Activated T-helper 2 cell treated with anti-CD3 and anti-CD28 coated beads, Interferon-gamma antibody, Interleukin-2, Interleukin-4, amounts not matched to agents 10 μg/mL and 5 μg/mL and 100 μg/mL, durations not matched to agents 14 hours and 24 hours and 36 hours (primary cell): ENCODE measurements around the gene NR6A1. TPM values are rescaled to one million over a fixed set of nuclear protein-coding genes. Genes with fewer than 3 reads are reported as not detected.

Source experiments
- DNase-seq: peaks from one replicate; pipeline ENCODE4 v3.0.0; 2021; ENCODE audit warnings: low spot score
- H3K27ac Mint-ChIP-seq: one replicate; pipeline ENCODE4 v1.8.0; 2021; ENCODE audit warnings: mixed read lengths
- H3K27me3 Mint-ChIP-seq: one replicate; pipeline ENCODE4 v1.8.0; 2021; ENCODE audit warnings: low read depth, mixed read lengths
- H3K36me3 Mint-ChIP-seq: one replicate; pipeline ENCODE4 v1.8.0; 2021; ENCODE audit warnings: low read depth, mixed read lengths
- H3K4me1 Mint-ChIP-seq: one replicate; pipeline ENCODE4 v1.8.0; 2021; ENCODE audit warnings: low read depth, mixed read lengths
- H3K4me3 Mint-ChIP-seq: one replicate; pipeline ENCODE4 v1.8.0; 2021; ENCODE audit warnings: low read depth, mild to moderate bottlenecking, moderate library complexity, mixed read lengths
- H3K9me3 Mint-ChIP-seq: one replicate; pipeline ENCODE4 v1.8.0; 2021; ENCODE audit warnings: mixed read lengths
- intact Hi-C: fragments of 100-400 bp; cut with micrococcal nuclease; formaldehyde crosslinking; loops from one replicate; pipeline ENCODE4 v1.15.1; 2023
- total RNA-seq: library from RNA; stranded (reverse); gene quantifications from 2 replicates; pipeline ENCODE4 v1.2.3, GENCODE V29; 2022

The NR6A1 gene
- total RNA-seq, 1 donor from 2014 or later: 1.5 TPM

DNA sequence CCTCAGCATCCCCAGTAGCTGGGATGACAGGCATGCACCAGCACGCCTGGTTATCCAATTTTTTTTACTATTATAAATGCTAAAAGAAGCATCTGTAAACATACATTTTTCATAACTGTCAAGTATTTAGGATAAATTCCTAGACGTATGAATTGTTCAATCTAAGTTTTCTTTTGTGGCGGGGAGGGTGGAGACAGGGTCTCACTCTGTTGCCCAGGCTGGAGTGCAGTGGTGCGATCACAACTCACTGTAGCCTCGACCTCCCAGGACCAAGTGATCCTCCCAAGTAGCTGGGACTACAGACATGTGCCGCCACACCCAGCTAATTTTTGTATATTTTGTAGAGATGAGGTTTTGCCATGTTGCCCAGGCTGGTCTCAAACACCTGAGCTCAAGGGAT lies 52.2 kb downstream of the NR6A1 start:
- Mint-ChIP-seq H3K27ac (no peak overlapping the region), H3K36me3 (no peaks in the 10 kb centered on the region), H3K27me3 (peaks cover 7% of the 10 kb centered on the region), H3K4me1 (peaks cover 8% of the 10 kb centered on the region), H3K4me3 (no peak overlapping the region), H3K9me3 (no peaks in the 10 kb centered on the region)
- intact Hi-C loops: loop anchor here (10.0 kb wide), 1 partner anchor 164 kb away; no protein-coding TSS in a partner anchor
- no peak for DNase-seq

GRCh38 chr9:124717597-124717996 lies 53.5 kb downstream of the NR6A1 start:
- no peak for DNase-seq
- Mint-ChIP-seq H3K9me3 (no peaks in the 10 kb centered on the region), H3K36me3 (no peaks in the 10 kb centered on the region), H3K4me1 (peaks cover 8% of the 10 kb centered on the region), H3K27ac (no peak overlapping the region), H3K4me3 (no peak overlapping the region), H3K27me3 (peaks cover 2% of the 10 kb centered on the region)
- intact Hi-C loops: loop anchor here (2.0 to 10.0 kb wide), 2 partner anchors 17 to 163 kb away; no protein-coding TSS in a partner anchor

DNA sequence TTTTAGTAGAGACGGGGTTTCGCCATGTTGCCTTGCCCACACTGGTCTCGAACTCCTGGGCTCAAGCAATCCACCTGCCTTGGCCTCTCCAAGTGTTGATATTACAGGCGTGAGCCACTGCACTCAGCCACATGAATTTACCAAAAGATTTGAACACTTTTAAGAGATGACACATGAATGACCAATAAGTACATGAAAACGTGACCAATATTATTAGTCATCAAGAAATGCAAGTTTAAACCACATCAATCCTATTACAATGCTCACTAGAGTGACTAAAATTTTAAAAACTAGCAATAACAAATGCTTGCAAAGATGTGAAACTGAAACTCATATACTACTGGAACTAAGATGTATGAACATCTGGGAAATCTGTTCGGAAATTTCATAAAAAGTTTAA lies 54.3 kb downstream of the NR6A1 start:
- Mint-ChIP-seq H3K36me3 (no peaks in the 10 kb centered on the region), H3K27ac (no peak overlapping the region), H3K4me1 (peaks cover 10% of the 10 kb centered on the region), H3K4me3 (no peak overlapping the region), H3K27me3 (peaks cover 5% of the 10 kb centered on the region), H3K9me3 (no peaks in the 10 kb centered on the region)
- no peak for DNase-seq
- intact Hi-C loops: loop anchor here (2.0 to 10.0 kb wide), 2 partner anchors 18 to 162 kb away; no protein-coding TSS in a partner anchor

- intact Hi-C loops: loop anchor here (10.0 kb wide), 1 partner anchor 156 kb away; no protein-coding TSS in a partner anchor
These were observed 60.3 kb downstream of the NR6A1 start for GRCh38 chr9:124710766-124711165.

DNA sequence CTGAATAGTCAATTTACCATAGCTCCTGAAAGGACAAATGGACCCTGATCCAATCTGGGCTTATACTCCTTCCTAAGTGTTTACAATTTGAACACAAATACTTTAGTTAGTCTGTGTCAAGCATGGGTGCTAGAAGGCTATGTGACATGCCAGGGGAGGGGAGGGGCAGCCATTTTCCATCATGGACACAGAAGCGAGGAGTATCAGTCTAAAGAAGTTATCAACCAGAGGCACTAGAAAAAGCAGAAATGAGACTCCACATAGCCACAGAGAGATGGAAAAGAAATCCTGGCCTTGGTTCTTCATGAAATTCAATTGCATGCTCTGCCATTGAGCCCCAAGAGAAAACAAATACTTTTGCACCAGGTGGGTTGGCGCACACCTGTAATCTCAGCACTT lies 61.8 kb downstream of the NR6A1 start:
- intact Hi-C loops: no loop called here
- H3K4me3 Mint-ChIP-seq: no peak overlapping the region
- no peak overlapping the region for H3K27ac Mint-ChIP-seq
- peaks cover 16% of the 10 kb centered on the region for H3K27me3 Mint-ChIP-seq
- H3K36me3 Mint-ChIP-seq: no peaks in the 10 kb centered on the region
- no peaks in the 10 kb centered on the region for H3K9me3 Mint-ChIP-seq
- H3K4me1 Mint-ChIP-seq: peaks cover 6% of the 10 kb centered on the region
- no peak for DNase-seq

More at GRCh38 chr9:124710766-124711165, 60.3 kb downstream of the NR6A1 start:
- Mint-ChIP-seq H3K27ac (no peak overlapping the region), H3K27me3 (peaks cover 18% of the 10 kb centered on the region), H3K36me3 (no peaks in the 10 kb centered on the region), H3K4me1 (peaks cover 6% of the 10 kb centered on the region), H3K4me3 (no peak overlapping the region), H3K9me3 (no peaks in the 10 kb centered on the region)
- no peak for DNase-seq

DNA sequence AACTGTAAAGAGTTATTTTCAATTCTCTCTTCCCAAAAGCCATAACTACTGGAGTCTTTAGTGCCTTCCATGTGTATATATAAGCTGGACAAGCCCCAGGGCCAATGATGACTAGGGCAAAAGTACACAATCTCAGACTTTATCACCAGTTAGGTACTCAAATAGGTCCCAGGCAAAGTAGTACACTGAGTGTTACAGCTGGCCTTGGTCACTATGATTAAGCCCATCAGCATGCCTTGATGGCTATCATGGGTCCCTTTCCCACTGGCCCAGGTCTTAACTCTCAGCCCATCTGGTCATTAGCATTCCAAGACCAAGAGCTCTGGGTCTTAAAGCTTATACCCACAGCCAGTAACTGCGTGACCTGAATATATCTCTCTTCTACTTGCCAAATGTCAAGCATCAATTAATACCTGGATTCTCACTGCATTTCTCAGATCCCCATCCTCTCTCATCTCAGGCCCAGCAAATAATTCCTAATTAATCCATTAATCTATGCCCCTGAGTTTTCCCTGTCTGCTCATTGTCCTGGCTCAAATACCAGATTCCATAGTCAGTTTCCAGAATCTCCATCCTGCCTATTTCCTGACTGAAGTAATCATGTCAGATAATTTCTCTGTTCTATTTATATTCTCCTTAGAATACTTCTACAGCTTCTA lies 62.3 kb downstream of the NR6A1 start:
- DNase-seq: no peak
- intact Hi-C loops: no loop called here
- peaks cover 16% of the 10 kb centered on the region for H3K27me3 Mint-ChIP-seq
- H3K27ac Mint-ChIP-seq: no peak overlapping the region
- no peaks in the 10 kb centered on the region for H3K9me3 Mint-ChIP-seq
- H3K4me3 Mint-ChIP-seq: no peak overlapping the region
- H3K4me1 Mint-ChIP-seq: peaks cover 6% of the 10 kb centered on the region
- no peaks in the 10 kb centered on the region for H3K36me3 Mint-ChIP-seq

GRCh38 chr9:124708074-124708473 lies 63.0 kb downstream of the NR6A1 start:
- Mint-ChIP-seq H3K9me3 (no peaks in the 10 kb centered on the region), H3K27ac (no peak overlapping the region), H3K4me1 (peaks cover 6% of the 10 kb centered on the region), H3K27me3 (peaks cover 16% of the 10 kb centered on the region), H3K36me3 (no peaks in the 10 kb centered on the region), H3K4me3 (no peak overlapping the region)
- intact Hi-C loops: no loop called here
- DNase-seq: no peak

- Mint-ChIP-seq H3K4me1 (peaks cover 6% of the 10 kb centered on the region), H3K4me3 (no peak overlapping the region), H3K9me3 (no peaks in the 10 kb centered on the region), H3K36me3 (no peaks in the 10 kb centered on the region), H3K27ac (no peak overlapping the region), H3K27me3 (peaks cover 16% of the 10 kb centered on the region)
- intact Hi-C loops: no loop called here
- DNase-seq: no peak
These were observed 63.4 kb downstream of the NR6A1 start for GRCh38 chr9:124707666-124708065.

DNA sequence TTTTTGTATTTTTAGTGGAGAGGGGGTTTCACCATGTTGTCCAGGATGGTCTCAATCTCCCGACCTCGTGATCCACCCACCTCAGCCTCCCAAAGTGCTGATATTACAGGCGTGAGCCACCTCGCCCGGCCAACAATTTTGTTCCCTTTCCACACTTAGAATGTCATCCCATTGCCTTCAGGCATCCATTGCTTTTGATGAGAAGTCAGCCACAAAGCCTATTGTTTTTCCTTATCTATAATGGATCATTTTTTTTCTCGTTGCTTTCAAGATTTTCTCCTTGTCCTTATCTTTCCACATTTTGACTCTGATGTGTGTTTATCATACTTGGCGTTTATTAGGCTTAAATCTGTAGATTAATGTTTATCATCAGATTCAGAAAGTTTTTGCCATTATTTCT lies 64.4 kb downstream of the NR6A1 start:
- intact Hi-C loops: no loop called here
- Mint-ChIP-seq H3K4me1 (peaks cover 3% of the 10 kb centered on the region), H3K27ac (no peak overlapping the region), H3K36me3 (no peaks in the 10 kb centered on the region), H3K9me3 (no peaks in the 10 kb centered on the region), H3K4me3 (no peak overlapping the region), H3K27me3 (peaks cover 13% of the 10 kb centered on the region)
- DNase-seq: no peak

DNA sequence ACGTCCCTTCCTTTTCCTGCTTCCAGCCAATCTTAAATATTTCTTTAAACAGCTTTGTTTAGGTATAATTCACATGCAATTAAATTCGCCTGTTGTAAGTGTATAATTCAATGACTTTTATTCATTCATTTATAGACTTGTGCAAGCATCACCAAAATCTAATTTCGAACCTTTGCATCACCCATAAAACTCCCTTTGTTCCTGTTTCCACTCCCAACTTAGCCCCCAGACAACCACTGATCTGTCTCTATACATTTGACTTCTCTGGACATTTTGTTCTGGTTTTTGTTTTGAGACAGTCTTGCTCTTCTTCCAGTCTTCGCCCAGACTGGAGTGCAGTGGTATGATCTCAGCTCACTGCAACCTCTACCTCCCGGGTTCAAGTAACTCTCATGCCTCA lies 71.5 kb downstream of the NR6A1 start:
- no peaks in the 10 kb centered on the region for H3K9me3 Mint-ChIP-seq
- intact Hi-C loops: no loop called here
- no peak for DNase-seq
- no peaks in the 10 kb centered on the region for H3K36me3 Mint-ChIP-seq
- peaks cover 1% of the 10 kb centered on the region for H3K27me3 Mint-ChIP-seq
- no peak overlapping the region for H3K27ac Mint-ChIP-seq
- H3K4me1 Mint-ChIP-seq: no peaks in the 10 kb centered on the region
- no peak overlapping the region for H3K4me3 Mint-ChIP-seq

GRCh38 chr9:124698265-124698664 lies 72.8 kb downstream of the NR6A1 start:
- no peaks in the 10 kb centered on the region for H3K36me3 Mint-ChIP-seq
- H3K4me1 Mint-ChIP-seq: no peaks in the 10 kb centered on the region
- no peaks in the 10 kb centered on the region for H3K9me3 Mint-ChIP-seq
- H3K4me3 Mint-ChIP-seq: no peak overlapping the region
- DNase-seq: no peak
- peaks cover 3% of the 10 kb centered on the region for H3K27me3 Mint-ChIP-seq
- no peak overlapping the region for H3K27ac Mint-ChIP-seq
- intact Hi-C loops: no loop called here

DNA sequence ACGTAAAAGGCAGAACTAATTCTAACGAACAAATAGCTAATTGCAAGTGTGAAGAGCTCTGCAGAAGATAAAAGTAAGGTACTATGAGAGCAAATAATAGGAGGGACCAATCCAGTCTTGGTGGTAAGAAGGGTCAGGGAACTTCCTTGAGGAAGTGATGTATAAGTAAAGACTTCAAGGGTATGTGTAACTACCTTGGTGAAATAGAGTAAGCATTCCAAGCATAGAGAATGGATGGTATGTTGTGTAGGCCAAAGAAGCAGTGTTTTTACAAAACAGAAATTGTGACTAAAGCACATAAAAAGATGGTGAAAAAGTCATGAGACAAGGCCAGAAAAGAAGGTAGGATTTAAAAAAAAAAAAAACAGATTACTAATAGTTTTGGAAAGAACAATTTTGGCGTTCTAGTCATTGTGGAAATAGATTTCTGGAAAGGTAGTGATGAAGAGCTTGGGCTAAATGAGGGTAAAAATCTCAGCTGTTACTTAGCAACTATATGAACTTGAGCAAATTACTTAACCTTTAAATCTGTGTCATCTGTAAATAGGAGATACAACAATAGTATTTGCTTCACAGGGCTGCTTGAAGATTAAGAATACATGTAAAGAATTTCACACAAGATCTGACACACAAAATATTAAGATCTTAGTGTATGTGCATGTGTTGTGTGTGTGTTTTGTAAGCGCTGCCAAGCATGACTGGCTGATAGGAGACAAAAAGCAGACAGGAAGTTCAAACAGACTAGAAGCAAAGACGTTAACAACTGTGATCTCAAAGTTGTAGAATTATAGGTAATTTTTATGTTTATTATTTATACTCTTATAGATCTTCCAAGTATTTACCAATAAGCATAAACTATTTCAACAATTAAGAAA lies 73.5 kb downstream of the NR6A1 start:
- no peaks in the 10 kb centered on the region for H3K36me3 Mint-ChIP-seq
- peaks cover 3% of the 10 kb centered on the region for H3K27me3 Mint-ChIP-seq
- H3K4me3 Mint-ChIP-seq: no peak overlapping the region
- H3K4me1 Mint-ChIP-seq: no peaks in the 10 kb centered on the region
- no peak overlapping the region for H3K27ac Mint-ChIP-seq
- no peaks in the 10 kb centered on the region for H3K9me3 Mint-ChIP-seq
- no peak for DNase-seq
- intact Hi-C loops: no loop called here

- DNase-seq: no peak
- H3K27ac Mint-ChIP-seq: no peak overlapping the region
- no peak overlapping the region for H3K4me3 Mint-ChIP-seq
- intact Hi-C loops: no loop called here
- no peaks in the 10 kb centered on the region for H3K9me3 Mint-ChIP-seq
- no peaks in the 10 kb centered on the region for H3K4me1 Mint-ChIP-seq
- H3K36me3 Mint-ChIP-seq: no peaks in the 10 kb centered on the region
- peaks cover 3% of the 10 kb centered on the region for H3K27me3 Mint-ChIP-seq
These were observed 75.0 kb downstream of the NR6A1 start for GRCh38 chr9:124696101-124696500.
